HL-60 (cell line): ENCODE measurements around the gene ZFAND3.

Experiments used
- DNase-seq, 2 experiments: peaks; one replicate each; pipeline ENCODE4 v3.0.0-alpha.2; 2010 to 2020; ENCODE audit warnings: low read depth in 1 of 2, low spot score in 1 of 2
- H3K27ac ChIP-seq: fragments of 250-450 bp; sonication (Bioruptor Pico); replicated peaks from 2 replicates; pipeline ENCODE4 v1.5.1; 2020; ENCODE audit warnings: mild to moderate bottlenecking, moderate library complexity
- H3K27me3 ChIP-seq: fragments of 250-450 bp; sonication (Bioruptor Pico); 2 replicates; pipeline ENCODE4 v1.5.1; 2021; ENCODE audit warnings: mild to moderate bottlenecking, moderate library complexity; ENCODE audit not compliant: insufficient read depth, poor library complexity, severe bottlenecking
- H3K4me3 ChIP-seq: replicated peaks from 2 replicates; pipeline ENCODE4 v1.5.1; 2011; ENCODE audit warnings: mild to moderate bottlenecking, control low read depth, low read length; ENCODE audit not compliant: insufficient read depth
- GABPA ChIP-seq: IDR thresholded peaks from 2 replicates; pipeline ENCODE4 v1.6.1; 2012; ENCODE audit warnings: low read depth
- POLR2AphosphoS5 ChIP-seq: IDR thresholded peaks from 2 replicates; pipeline ENCODE4 v1.6.1; 2012; ENCODE audit warnings: low read depth
- SPI1 ChIP-seq: IDR thresholded peaks from 2 replicates; pipeline ENCODE4 v1.6.1; 2012; ENCODE audit warnings: low read depth, mild to moderate bottlenecking, borderline replicate concordance
- TF ChIP-seq, protein P1 (sequence below): IDR thresholded peaks from one replicate; pipeline ENCODE4 v1.5.1; 2011; ENCODE audit warnings: low read length, control low read depth, inconsistent platforms; ENCODE audit not compliant: insufficient read depth
- TF ChIP-seq, protein P2 (sequence below): IDR thresholded peaks from 2 replicates; pipeline ENCODE4 v1.6.1; 2012; ENCODE audit warnings: low read depth; ENCODE audit not compliant: insufficient replicate concordance

The ZFAND3 gene

DNA sequence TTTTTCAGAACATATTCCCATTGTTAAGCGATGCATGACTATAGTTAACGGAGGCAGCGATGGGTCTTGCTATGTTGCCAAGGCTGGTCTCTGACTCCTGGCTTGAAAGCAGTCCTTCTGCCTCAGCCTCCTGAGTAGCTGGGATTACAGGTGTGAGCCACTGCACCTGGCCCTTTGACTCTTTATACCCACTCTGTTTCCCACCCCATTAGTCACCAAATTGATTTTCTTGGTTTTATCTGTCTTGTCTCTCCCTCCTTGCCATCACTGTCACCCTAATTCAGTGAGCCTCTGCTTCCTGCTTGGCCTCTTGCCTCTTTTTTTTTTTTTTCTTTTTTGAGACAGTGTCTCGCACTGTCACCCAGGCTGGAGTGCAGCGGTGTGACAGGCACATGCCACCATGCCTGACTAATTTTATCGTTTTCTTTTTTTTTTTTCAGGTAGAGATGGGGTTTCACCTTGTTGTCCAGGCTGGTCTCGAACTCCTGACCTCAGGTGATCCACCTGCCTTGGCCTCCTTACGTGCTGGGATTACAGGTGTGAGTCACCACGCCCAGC lies 31.3 kb downstream of the ZFAND3 start:
- no peaks in the 10 kb centered on the region for H3K27me3 ChIP-seq
- H3K27ac ChIP-seq, result no peak overlapping the region
- TF ChIP-seq, protein P1, sequence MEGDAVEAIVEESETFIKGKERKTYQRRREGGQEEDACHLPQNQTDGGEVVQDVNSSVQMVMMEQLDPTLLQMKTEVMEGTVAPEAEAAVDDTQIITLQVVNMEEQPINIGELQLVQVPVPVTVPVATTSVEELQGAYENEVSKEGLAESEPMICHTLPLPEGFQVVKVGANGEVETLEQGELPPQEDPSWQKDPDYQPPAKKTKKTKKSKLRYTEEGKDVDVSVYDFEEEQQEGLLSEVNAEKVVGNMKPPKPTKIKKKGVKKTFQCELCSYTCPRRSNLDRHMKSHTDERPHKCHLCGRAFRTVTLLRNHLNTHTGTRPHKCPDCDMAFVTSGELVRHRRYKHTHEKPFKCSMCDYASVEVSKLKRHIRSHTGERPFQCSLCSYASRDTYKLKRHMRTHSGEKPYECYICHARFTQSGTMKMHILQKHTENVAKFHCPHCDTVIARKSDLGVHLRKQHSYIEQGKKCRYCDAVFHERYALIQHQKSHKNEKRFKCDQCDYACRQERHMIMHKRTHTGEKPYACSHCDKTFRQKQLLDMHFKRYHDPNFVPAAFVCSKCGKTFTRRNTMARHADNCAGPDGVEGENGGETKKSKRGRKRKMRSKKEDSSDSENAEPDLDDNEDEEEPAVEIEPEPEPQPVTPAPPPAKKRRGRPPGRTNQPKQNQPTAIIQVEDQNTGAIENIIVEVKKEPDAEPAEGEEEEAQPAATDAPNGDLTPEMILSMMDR, result no peak
- TF ChIP-seq SPI1, result no peak
- no peak for TF ChIP-seq GABPA
- TF ChIP-seq POLR2AphosphoS5, result no peak
- TF ChIP-seq, protein P2, sequence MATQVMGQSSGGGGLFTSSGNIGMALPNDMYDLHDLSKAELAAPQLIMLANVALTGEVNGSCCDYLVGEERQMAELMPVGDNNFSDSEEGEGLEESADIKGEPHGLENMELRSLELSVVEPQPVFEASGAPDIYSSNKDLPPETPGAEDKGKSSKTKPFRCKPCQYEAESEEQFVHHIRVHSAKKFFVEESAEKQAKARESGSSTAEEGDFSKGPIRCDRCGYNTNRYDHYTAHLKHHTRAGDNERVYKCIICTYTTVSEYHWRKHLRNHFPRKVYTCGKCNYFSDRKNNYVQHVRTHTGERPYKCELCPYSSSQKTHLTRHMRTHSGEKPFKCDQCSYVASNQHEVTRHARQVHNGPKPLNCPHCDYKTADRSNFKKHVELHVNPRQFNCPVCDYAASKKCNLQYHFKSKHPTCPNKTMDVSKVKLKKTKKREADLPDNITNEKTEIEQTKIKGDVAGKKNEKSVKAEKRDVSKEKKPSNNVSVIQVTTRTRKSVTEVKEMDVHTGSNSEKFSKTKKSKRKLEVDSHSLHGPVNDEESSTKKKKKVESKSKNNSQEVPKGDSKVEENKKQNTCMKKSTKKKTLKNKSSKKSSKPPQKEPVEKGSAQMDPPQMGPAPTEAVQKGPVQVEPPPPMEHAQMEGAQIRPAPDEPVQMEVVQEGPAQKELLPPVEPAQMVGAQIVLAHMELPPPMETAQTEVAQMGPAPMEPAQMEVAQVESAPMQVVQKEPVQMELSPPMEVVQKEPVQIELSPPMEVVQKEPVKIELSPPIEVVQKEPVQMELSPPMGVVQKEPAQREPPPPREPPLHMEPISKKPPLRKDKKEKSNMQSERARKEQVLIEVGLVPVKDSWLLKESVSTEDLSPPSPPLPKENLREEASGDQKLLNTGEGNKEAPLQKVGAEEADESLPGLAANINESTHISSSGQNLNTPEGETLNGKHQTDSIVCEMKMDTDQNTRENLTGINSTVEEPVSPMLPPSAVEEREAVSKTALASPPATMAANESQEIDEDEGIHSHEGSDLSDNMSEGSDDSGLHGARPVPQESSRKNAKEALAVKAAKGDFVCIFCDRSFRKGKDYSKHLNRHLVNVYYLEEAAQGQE, result no peak
- no peak overlapping the region for H3K4me3 ChIP-seq
- DNase-seq, result no peak

DNA sequence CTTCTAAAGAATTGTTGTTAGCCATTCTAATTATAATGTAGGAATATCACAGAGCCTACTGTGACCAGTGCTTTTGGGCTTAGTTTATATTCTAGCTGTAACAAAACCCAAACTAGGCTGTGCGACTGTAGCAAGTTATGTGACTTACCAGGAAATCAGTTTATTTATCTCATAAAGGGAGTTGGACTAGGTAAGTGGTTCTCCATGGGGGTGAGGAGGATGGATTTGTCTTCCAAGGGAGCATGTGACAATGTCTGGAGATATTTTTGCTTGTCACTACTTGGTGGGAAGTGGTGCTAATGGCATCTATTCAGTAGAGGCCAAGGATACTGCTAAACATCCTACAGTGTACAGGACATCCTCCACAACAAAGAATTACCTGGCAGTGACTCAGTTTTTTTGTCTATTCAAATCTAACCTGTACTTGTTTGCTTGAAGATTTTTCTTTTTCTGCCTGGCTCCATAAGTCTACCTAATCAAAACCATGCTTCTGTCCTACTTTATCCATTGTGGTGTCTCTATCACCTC lies 32.5 kb downstream of the ZFAND3 start:
- Histone ChIP-seq H3K27ac (no peak overlapping the region), H3K4me3 (no peak overlapping the region), H3K27me3 (no peaks in the 10 kb centered on the region)
- DNase-seq, result no peak
- TF ChIP-seq, protein P2, result no peak
- TF ChIP-seq, protein P1, result no peak
- TF ChIP-seq SPI1 (no peak), GABPA (no peak), POLR2AphosphoS5 (no peak)

DNA sequence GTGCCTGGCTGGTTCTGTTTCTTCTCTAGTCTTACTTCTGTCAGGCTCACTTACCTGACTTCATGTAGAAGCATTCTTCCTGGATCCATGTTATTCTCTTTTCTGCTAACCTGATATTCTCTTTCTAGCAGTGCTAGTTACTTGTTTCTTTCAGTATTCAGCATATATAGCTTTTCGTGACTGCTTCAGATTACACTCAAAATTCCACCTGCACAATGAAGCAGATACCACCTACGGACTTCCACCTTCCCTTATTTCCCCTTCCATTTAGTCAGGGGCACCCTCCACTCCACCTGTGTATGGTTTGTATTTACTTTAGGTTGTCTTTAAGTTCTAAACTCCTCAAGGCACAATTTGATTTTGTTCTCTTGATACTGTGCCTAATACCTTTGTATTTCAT lies 36.8 kb downstream of the ZFAND3 start:
- TF ChIP-seq SPI1 (no peak), GABPA (no peak), POLR2AphosphoS5 (no peak)
- TF ChIP-seq, protein P2, result no peak
- TF ChIP-seq, protein P1, result no peak
- Histone ChIP-seq H3K27me3 (no peaks in the 10 kb centered on the region), H3K4me3 (no peak overlapping the region), H3K27ac (no peak overlapping the region)
- no peak for DNase-seq
